T-cell (primary cell): ENCODE results near the gene FNDC7. TPM values are rescaled to one million over a fixed set of nuclear protein-coding genes. Genes with fewer than 3 reads are reported as not detected.

Experiments
- ATAC-seq, 4 experiments: fragments of 200-7000 bp in 3 of 4; fragments of 150-1000 bp in 1 of 4; cut with Tn5 transposase; replicated peaks in 1 of 4; 1 replicate in 3 of 4; 2 replicates in 1 of 4; pipeline ENCODE4 v1.10.0; 2021; ENCODE audit warnings: moderate library complexity in 3 of 4, mild to moderate bottlenecking in 2 of 4, moderate number of reproducible peaks in 1 of 4
- CTCF ChIA-PET, 2 donors: fragments of 300-600 bp; sonication (Branson Sonifier 250); formaldehyde crosslinking; loops; one replicate each; lab custom pipeline; 2022; ENCODE audit warnings: antibody characterized with exemption in 2 of 2; lab: Charles Lee
- POLR2A ChIA-PET, 2 donors: fragments of 300-600 bp; sonication (Branson Sonifier 250); formaldehyde crosslinking; loops; one replicate each; lab custom pipeline; 2022; ENCODE audit warnings: antibody characterized with exemption in 2 of 2; lab: Charles Lee
- DNase-seq, 35 experiments: peaks; one replicate each; pipeline versions ENCODE4 v3.0.0 to v3.0.0-alpha.2; 2013 to 2023
- H3K27ac ChIP-seq: one replicate; pipeline ENCODE4 v1.5.1; 2013; ENCODE audit warnings: low read length
- H3K27me3 ChIP-seq, 2 experiments: replicated peaks in 1 of 2; 1 replicate in 1 of 2; 2 replicates in 1 of 2; pipeline versions ENCODE4 v1.6.1 to v1.7.0; 2013; ENCODE audit warnings: low read length in 1 of 2, mixed read lengths in 1 of 2; ENCODE audit not compliant: control insufficient read depth in 2 of 2, insufficient read depth in 2 of 2; ENCODE audit errors: extremely low read depth in 1 of 2
- H3K36me3 ChIP-seq, 2 donors: 1 replicate in 1 of 2; 2 replicates in 1 of 2; pipeline versions ENCODE4 v1.6.1 to v1.7.0; 2013; ENCODE audit warnings: low read length in 1 of 2; ENCODE audit not compliant: control insufficient read depth in 2 of 2, insufficient read depth in 1 of 2; ENCODE audit errors: extremely low read depth in 1 of 2
- H3K4me1 ChIP-seq, 2 experiments: 1 replicate in 1 of 2; 2 replicates in 1 of 2; pipeline versions ENCODE4 v1.6.1 to v1.7.0; 2013; ENCODE audit warnings: low read length in 2 of 2, mixed read lengths in 1 of 2; ENCODE audit not compliant: insufficient read depth in 2 of 2, control insufficient read depth in 1 of 2; ENCODE audit errors: extremely low read depth in 1 of 2
- H3K4me3 ChIP-seq, 2 donors: 1 replicate in 1 of 2; 2 replicates in 1 of 2; pipeline versions ENCODE4 v1.5.1 to v1.7.0; 2013; ENCODE audit warnings: mild to moderate bottlenecking in 2 of 2, low read length in 1 of 2, moderate library complexity in 1 of 2; ENCODE audit not compliant: control insufficient read depth in 1 of 2; ENCODE audit errors: extremely low read depth in 1 of 2
- H3K9me3 ChIP-seq: 2 replicates; pipeline ENCODE4 v1.7.0; 2013
- H3K27ac Mint-ChIP-seq, 2 donors: one replicate each; pipeline ENCODE4 v1.8.0; 2020 to 2021; ENCODE audit warnings: mild to moderate bottlenecking in 2 of 2, mixed read lengths in 2 of 2
- H3K27me3 Mint-ChIP-seq, 2 donors: one replicate each; pipeline ENCODE4 v1.8.0; 2021 to 2022; ENCODE audit warnings: mixed read lengths in 2 of 2
- H3K36me3 Mint-ChIP-seq: one replicate; pipeline ENCODE4 v1.8.0; 2021; ENCODE audit warnings: mixed read lengths
- H3K4me1 Mint-ChIP-seq, 3 donors: one replicate each; pipeline ENCODE4 v1.8.0; 2020 to 2022; ENCODE audit warnings: mixed read lengths in 3 of 3, mild to moderate bottlenecking in 1 of 3
- H3K4me3 Mint-ChIP-seq, 3 donors: one replicate each; pipeline ENCODE4 v1.8.0; 2020 to 2022; ENCODE audit warnings: mild to moderate bottlenecking in 3 of 3, mixed read lengths in 3 of 3, moderate library complexity in 3 of 3
- H3K9me3 Mint-ChIP-seq, 3 donors: one replicate each; pipeline ENCODE4 v1.8.0; 2020 to 2022; ENCODE audit warnings: mixed read lengths in 3 of 3
- WGBS: methylation state at CpG from one replicate; pipeline ENCODE4 v1.1.5; 2013; ENCODE audit warnings: missing lambda C conversion rate; ENCODE audit not compliant: insufficient coverage; 5-methylcytosine and 5-hydroxymethylcytosine counted together
- total RNA-seq, 35 experiments: library from RNA in 6 of 35; stranded (reverse) in 6 of 35; fragments of 120-200 nt in 1 of 35; gene quantifications; one replicate each; pipeline versions ENCODE4 v1.2.1 to v1.2.4 and lab custom pipeline; 2013 to 2026

The FNDC7 gene
- total RNA-seq, 5 donors from 2014 or later (not counting 1 experiment from before 2014, with no cell fraction given) = 0.13 to 0.29 (median 0.25) TPM

GRCh38 chr1:108716437-108717230 is 3.9 kb downstream of the FNDC7 start:
- ChIA-PET CTCF (no interaction called here), POLR2A (no interaction called here)
- H3K27ac Mint-ChIP-seq = no peak overlapping the region
- no peak overlapping the region for H3K4me3 Mint-ChIP-seq
- H3K27me3 ChIP-seq = no peaks in the 10 kb centered on the region
- no peaks in the 10 kb centered on the region for H3K4me1 Mint-ChIP-seq
- WGBS = no CpG with 5 or more reads among the region's 2 CpGs
- H3K27ac ChIP-seq = no peak overlapping the region
- H3K9me3 Mint-ChIP-seq = no peaks in the 10 kb centered on the region
- no peaks in the 10 kb centered on the region for H3K4me1 ChIP-seq
- ATAC-seq = no peak
- H3K36me3 ChIP-seq = no peaks in the 10 kb centered on the region
- no peaks in the 10 kb centered on the region for H3K36me3 Mint-ChIP-seq
- DNase-seq = no peak
- no peak overlapping the region for H3K4me3 ChIP-seq
- peaks cover 3 to 11% of the 10 kb centered on the region in 2 donors for H3K27me3 Mint-ChIP-seq
- H3K9me3 ChIP-seq = no peaks in the 10 kb centered on the region

GRCh38 chr1:108717774-108718316 is 5.1 kb downstream of the FNDC7 start:
- POLR2A ChIA-PET = interaction anchor here in 1 of 2 donors (1.0 kb wide), 1 partner anchor 13 kb away, joined by 3 read pairs; no protein-coding TSS in a partner anchor

GRCh38 chr1:108718927-108719655 is 6.4 kb downstream of the FNDC7 start:
- H3K4me3 Mint-ChIP-seq = no peak overlapping the region
- H3K27ac Mint-ChIP-seq = no peak overlapping the region
- Histone ChIP-seq H3K27ac (no peak overlapping the region), H3K27me3 (no peaks in the 10 kb centered on the region), H3K9me3 (no peaks in the 10 kb centered on the region), H3K36me3 (no peaks in the 10 kb centered on the region), H3K4me3 (no peak overlapping the region), H3K4me1 (no peaks in the 10 kb centered on the region)
- peaks cover 3 to 5% of the 10 kb centered on the region in 2 donors for H3K27me3 Mint-ChIP-seq
- DNase-seq (no peak), ATAC-seq (no peak)
- no CpG with 5 or more reads among the region's 6 CpGs for WGBS
- ChIA-PET CTCF (no interaction called here), POLR2A (interaction anchor here in 1 of 2 donors (0.5 kb wide), 1 partner anchor 115 kb away, joined by 4 read pairs; no protein-coding TSS in a partner anchor)
- no peaks in the 10 kb centered on the region for H3K4me1 Mint-ChIP-seq
- H3K36me3 Mint-ChIP-seq = no peaks in the 10 kb centered on the region
- H3K9me3 Mint-ChIP-seq = no peaks in the 10 kb centered on the region

More at GRCh38 chr1:108717774-108718316, 5.1 kb downstream of the FNDC7 start:
- WGBS = 89% methylated on average over 9 of the region's 9 CpGs
- Histone ChIP-seq H3K27me3 (no peaks in the 10 kb centered on the region), H3K9me3 (no peaks in the 10 kb centered on the region), H3K36me3 (no peaks in the 10 kb centered on the region), H3K4me1 (no peaks in the 10 kb centered on the region), H3K4me3 (no peak overlapping the region), H3K27ac (no peak overlapping the region)
- Mint-ChIP-seq H3K9me3 (no peaks in the 10 kb centered on the region), H3K36me3 (no peaks in the 10 kb centered on the region), H3K27ac (no peak overlapping the region), H3K4me3 (no peak overlapping the region), H3K27me3 (peaks cover 3 to 9% of the 10 kb centered on the region in 2 donors), H3K4me1 (no peaks in the 10 kb centered on the region)
- ATAC-seq (no peak), DNase-seq (no peak)
- CTCF ChIA-PET = no interaction called here

GRCh38 chr1:108719656-108720435 is 7.1 kb downstream of the FNDC7 start:
- DNase-seq (no peak), ATAC-seq (no peak)
- H3K9me3 ChIP-seq = no peaks in the 10 kb centered on the region
- no peaks in the 10 kb centered on the region for H3K27me3 ChIP-seq
- WGBS = 90% methylated on average over 4 of the region's 8 CpGs
- Mint-ChIP-seq H3K27ac (no peak overlapping the region), H3K27me3 (peaks cover 3 to 5% of the 10 kb centered on the region in 2 donors), H3K9me3 (no peaks in the 10 kb centered on the region), H3K4me1 (no peaks in the 10 kb centered on the region), H3K4me3 (no peak overlapping the region), H3K36me3 (no peaks in the 10 kb centered on the region)
- H3K27ac ChIP-seq = no peak overlapping the region
- no peaks in the 10 kb centered on the region for H3K4me1 ChIP-seq
- H3K4me3 ChIP-seq = no peak overlapping the region
- ChIA-PET CTCF (no interaction called here), POLR2A (no interaction called here)
- H3K36me3 ChIP-seq = no peaks in the 10 kb centered on the region

- H3K27me3 ChIP-seq = peaks cover 0 to 5% of the 10 kb centered on the region in 2 experiments
- H3K4me3 ChIP-seq = no peak overlapping the region
- DNase-seq (no peak), ATAC-seq (no peak)
- no peaks in the 10 kb centered on the region for H3K4me1 ChIP-seq
- ChIA-PET POLR2A (no interaction called here), CTCF (interaction anchor here in 1 of 2 donors (0.7 kb wide), 1 partner anchor 67 kb away, joined by 3 read pairs; no protein-coding TSS in a partner anchor)
- no peaks in the 10 kb centered on the region for H3K4me1 Mint-ChIP-seq
- no peak overlapping the region for H3K4me3 Mint-ChIP-seq
- H3K36me3 Mint-ChIP-seq = no peaks in the 10 kb centered on the region
- 88% methylated on average over 4 of the region's 6 CpGs for WGBS
- no peak overlapping the region for H3K27ac ChIP-seq
- H3K9me3 ChIP-seq = no peaks in the 10 kb centered on the region
- no peaks in the 10 kb centered on the region for H3K9me3 Mint-ChIP-seq
- H3K36me3 ChIP-seq = no peaks in the 10 kb centered on the region
- H3K27me3 Mint-ChIP-seq = peaks cover 0 to 3% of the 10 kb centered on the region in 2 donors
- H3K27ac Mint-ChIP-seq = no peak overlapping the region
These were observed 9.6 kb downstream of the FNDC7 start for GRCh38 chr1:108722292-108722691.

- Mint-ChIP-seq H3K36me3 (no peaks in the 10 kb centered on the region), H3K4me3 (no peak overlapping the region), H3K9me3 (no peaks in the 10 kb centered on the region), H3K4me1 (no peaks in the 10 kb centered on the region), H3K27me3 (peaks cover 3 to 7% of the 10 kb centered on the region in 2 donors), H3K27ac (no peak overlapping the region)
- ATAC-seq (no peak), DNase-seq (no peak)
- WGBS = no CpG with 5 or more reads among the region's 1 CpG
- ChIA-PET POLR2A (no interaction called here), CTCF (no interaction called here)
- Histone ChIP-seq H3K27me3 (peaks cover 4 to 14% of the 10 kb centered on the region in 2 experiments), H3K4me1 (no peaks in the 10 kb centered on the region), H3K36me3 (no peaks in the 10 kb centered on the region), H3K9me3 (no peaks in the 10 kb centered on the region), H3K4me3 (no peak overlapping the region), H3K27ac (no peak overlapping the region)
These were observed 13.2 kb downstream of the FNDC7 start for GRCh38 chr1:108725906-108726305.
